BE2C (cell line): ENCODE measurements around the gene PLEKHH2.

Source experiments
- DNase-seq: peaks from one replicate; pipeline ENCODE4 v3.0.0-alpha.2; 2020
- H3K27me3 ChIP-seq: fragments of 250-450 bp; sonication (Bioruptor Pico); 2 replicates; pipeline ENCODE4 v1.5.1; 2020; ENCODE audit warnings: mild to moderate bottlenecking
- H3K36me3 ChIP-seq: fragments of 250-450 bp; sonication (Bioruptor Pico); 2 replicates; pipeline ENCODE4 v1.5.1; 2020; ENCODE audit warnings: mild to moderate bottlenecking
- H3K4me1 ChIP-seq: fragments of 250-450 bp; sonication (Bioruptor Pico); 2 replicates; pipeline ENCODE4 v1.5.1; 2020
- H3K4me3 ChIP-seq: 2 replicates; pipeline ENCODE4 v1.5.1; 2011; ENCODE audit warnings: low read depth, low read length
- H3K9me3 ChIP-seq: fragments of 250-450 bp; sonication (Bioruptor Pico); 2 replicates; pipeline ENCODE4 v1.5.1; 2020
- CTCF ChIP-seq: IDR thresholded peaks from 2 replicates; pipeline ENCODE4 v1.5.1; 2012; ENCODE audit warnings: mild to moderate bottlenecking, low read depth, low read length

Gene PLEKHH2

GRCh38 chr2:43758739-43759138 is 121.7 kb downstream of the PLEKHH2 start:
- H3K36me3 ChIP-seq, result no peaks in the 10 kb centered on the region
- H3K4me3 ChIP-seq, result no peak overlapping the region
- TF ChIP-seq CTCF, result no peak
- no peaks in the 10 kb centered on the region for H3K27me3 ChIP-seq
- H3K4me1 ChIP-seq, result no peaks in the 10 kb centered on the region
- H3K9me3 ChIP-seq, result no peaks in the 10 kb centered on the region
- DNase-seq, result no peak

GRCh38 chr2:43759195-43759594 is 122.1 kb downstream of the PLEKHH2 start:
- H3K4me1 ChIP-seq, result no peaks in the 10 kb centered on the region
- no peaks in the 10 kb centered on the region for H3K36me3 ChIP-seq
- no peak overlapping the region for H3K4me3 ChIP-seq
- no peaks in the 10 kb centered on the region for H3K9me3 ChIP-seq
- TF ChIP-seq CTCF, result no peak
- no peak for DNase-seq
- no peaks in the 10 kb centered on the region for H3K27me3 ChIP-seq

- no peaks in the 10 kb centered on the region for H3K4me1 ChIP-seq
- no peak for DNase-seq
- TF ChIP-seq CTCF, result no peak
- no peaks in the 10 kb centered on the region for H3K36me3 ChIP-seq
- H3K4me3 ChIP-seq, result no peak overlapping the region
- H3K27me3 ChIP-seq, result no peaks in the 10 kb centered on the region
- H3K9me3 ChIP-seq, result no peaks in the 10 kb centered on the region
These were observed 125.2 kb downstream of the PLEKHH2 start for GRCh38 chr2:43762286-43762685.

GRCh38 chr2:43763091-43763490 is 126.0 kb downstream of the PLEKHH2 start:
- no peak overlapping the region for H3K4me3 ChIP-seq
- H3K36me3 ChIP-seq, result no peaks in the 10 kb centered on the region
- DNase-seq, result no peak
- no peak for TF ChIP-seq CTCF
- H3K27me3 ChIP-seq, result no peaks in the 10 kb centered on the region
- no peaks in the 10 kb centered on the region for H3K4me1 ChIP-seq
- H3K9me3 ChIP-seq, result no peaks in the 10 kb centered on the region

GRCh38 chr2:43764086-43764705 is 127.1 kb downstream of the PLEKHH2 start:
- no peak for TF ChIP-seq CTCF
- H3K27me3 ChIP-seq, result no peaks in the 10 kb centered on the region
- H3K9me3 ChIP-seq, result no peaks in the 10 kb centered on the region
- H3K4me1 ChIP-seq, result no peaks in the 10 kb centered on the region
- no peak overlapping the region for H3K4me3 ChIP-seq
- DNase-seq, result no peak
- no peaks in the 10 kb centered on the region for H3K36me3 ChIP-seq

GRCh38 chr2:43766006-43766405 is 128.9 kb downstream of the PLEKHH2 start:
- Histone ChIP-seq H3K4me3 (no peak overlapping the region), H3K36me3 (no peaks in the 10 kb centered on the region), H3K4me1 (no peaks in the 10 kb centered on the region), H3K9me3 (no peaks in the 10 kb centered on the region), H3K27me3 (no peaks in the 10 kb centered on the region)
- no peak for TF ChIP-seq CTCF
- DNase-seq, result no peak
